Measurements from ENCODE around the gene C10orf88. TPM values are rescaled to one million over a fixed set of nuclear protein-coding genes. Genes with fewer than 3 reads are reported as not detected.

C10orf88 gene, protein sequence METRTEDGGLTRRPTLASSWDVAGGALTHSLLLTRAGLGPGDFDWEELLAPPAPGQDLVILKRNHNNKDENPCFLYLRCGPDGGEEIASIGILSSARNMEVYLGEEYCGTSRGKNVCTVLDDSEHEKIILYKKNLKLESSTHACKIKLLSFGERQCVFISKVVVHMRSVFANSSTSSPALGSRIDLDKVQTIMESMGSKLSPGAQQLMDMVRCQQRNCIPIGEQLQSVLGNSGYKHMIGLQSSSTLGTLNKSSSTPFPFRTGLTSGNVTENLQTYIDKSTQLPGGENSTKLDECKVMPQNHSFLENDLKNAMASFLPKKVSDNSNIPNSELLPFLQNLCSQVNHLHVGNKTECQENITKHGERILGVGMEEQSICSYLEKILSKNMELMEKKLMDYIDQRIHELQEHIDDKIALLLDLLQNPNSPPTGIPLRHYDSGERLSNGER
- total RNA-seq (2014; rRNA removed; shearing (Covaris generic)) = 13.5 and 14.6 TPM in 2 replicates
- 6.9 and 11.0 TPM in 2 replicates for polyA plus RNA-seq (2014; cell fraction: nucleus; rRNA removed)

DNA sequence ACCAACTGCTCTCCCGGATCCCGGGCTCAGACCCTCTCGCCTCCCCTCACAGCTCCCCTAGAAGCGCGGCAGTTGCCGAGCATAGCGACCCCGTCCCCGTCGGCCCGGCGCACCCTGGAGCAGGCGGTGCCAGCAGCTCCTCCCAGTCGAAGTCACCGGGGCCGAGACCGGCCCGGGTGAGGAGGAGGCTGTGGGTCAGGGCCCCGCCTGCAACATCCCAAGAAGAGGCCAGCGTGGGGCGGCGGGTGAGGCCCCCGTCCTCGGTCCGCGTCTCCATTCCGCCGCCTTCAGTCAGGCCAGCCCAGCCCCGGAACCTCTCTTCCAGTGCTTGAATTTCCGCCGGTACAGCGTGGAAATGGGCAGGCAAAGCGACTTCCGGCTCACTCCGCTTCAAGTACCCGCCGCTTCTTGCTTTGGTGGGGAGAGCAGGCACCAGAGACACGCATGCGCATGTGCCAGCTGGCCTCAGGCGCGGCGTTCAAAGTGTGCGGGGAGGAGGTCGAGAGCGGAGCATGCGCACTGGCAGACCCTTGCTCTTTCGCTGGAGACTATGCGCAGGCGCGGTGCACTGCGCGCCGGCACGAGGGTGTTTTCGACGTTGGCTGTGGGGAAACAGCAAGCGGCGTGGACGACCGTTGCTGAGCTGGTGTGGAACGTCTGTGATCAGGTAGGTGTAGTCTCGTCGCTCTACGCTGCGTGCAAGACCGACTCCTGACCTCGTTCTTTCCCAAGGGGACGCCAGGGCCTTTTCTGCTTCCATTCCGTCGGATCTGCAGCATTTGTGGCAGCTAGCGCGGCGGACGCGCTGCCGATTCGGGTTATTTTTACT, at the start of gene C10orf88:
C10orf88 (minus strand) TSS at position 326 of the 829 bp plus-strand sequence; CDS start at position 277, 49 bp downstream.
- peak; percentile 99 for DNase-seq (ENCODE audit: extremely low read depth, low read depth)

DNA sequence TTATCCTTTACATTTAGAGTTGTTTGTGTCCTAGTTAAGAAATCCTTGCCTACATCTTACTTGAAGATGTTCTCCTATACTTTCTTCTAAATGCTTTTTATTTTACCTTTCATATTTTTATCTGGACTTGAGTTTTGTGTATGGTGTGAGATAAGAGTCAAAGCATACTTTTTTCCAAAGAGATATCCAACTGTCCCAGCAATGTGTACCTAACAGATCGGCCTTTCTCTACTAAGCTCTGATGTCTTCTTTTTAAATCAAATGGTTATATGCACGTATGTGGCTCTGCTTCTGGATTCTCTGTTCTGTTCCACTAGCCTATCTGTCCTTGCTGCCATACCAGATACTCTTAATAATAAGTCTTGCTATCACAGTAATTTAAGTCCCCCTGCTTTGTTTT, 47.3 kb upstream of the C10orf88 start:
- DNase-seq (ENCODE audit: extremely low read depth, low read depth) = no peak

DNA sequence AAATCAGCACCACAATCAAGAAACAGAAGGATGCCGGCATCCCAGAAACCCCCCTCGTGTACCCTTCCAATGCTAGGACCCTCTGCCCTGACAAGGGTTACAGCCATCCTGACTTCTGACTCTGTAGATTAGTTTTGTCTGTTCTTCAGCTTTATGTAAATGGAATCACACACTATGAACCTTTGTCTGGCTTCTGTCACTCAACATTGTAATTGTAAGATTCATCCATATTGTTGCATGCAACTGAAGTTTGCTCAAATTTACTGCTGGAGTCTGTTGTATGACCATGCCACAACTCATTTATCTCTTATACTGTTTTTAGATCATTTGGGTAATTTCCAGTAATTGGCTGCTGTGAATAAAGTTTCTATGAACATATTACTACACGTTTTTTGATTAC, 46.1 kb upstream of the C10orf88 start:
- no peak for DNase-seq (ENCODE audit: extremely low read depth, low read depth)

DNA sequence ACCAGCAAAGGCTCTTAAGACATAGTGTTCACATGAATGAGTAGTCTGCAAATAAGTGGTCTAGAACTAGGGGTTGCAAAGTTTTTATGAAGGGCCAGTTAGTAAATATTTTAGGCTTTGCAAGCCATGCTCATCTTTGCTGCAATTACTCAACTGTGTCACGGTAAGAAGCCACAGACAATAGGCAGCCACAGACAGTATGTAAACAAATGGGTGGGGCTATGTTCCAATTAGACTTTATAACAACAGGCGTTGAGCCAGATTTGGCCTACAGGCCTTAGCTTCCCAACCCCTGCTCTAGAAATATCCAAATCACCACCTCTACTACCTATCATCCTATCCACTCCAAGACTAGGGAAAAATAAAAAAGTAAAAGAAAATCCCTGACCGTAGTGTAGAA, 45.3 kb upstream of the C10orf88 start:
- DNase-seq (ENCODE audit: extremely low read depth, low read depth) = no peak

DNA sequence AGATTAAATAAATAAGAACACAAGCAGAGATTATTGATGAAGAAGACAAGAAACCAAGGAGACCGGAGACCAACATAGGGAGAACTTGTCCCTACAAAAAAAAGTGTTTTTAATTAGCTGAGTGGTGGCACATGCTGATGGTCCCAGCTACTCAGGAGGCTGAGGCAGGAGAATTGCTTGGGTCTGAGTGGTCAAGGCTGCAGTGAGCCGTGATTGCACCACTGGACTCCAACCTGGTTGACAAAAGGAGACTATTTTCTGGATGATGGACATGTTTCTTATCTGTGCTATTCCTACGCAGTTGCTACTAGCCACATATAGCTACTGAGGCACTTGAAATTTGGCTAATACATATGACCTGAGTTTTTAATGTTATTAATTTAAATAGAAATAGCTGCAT, 44.9 kb upstream of the C10orf88 start:
- no peak for DNase-seq (ENCODE audit: extremely low read depth, low read depth)

DNA sequence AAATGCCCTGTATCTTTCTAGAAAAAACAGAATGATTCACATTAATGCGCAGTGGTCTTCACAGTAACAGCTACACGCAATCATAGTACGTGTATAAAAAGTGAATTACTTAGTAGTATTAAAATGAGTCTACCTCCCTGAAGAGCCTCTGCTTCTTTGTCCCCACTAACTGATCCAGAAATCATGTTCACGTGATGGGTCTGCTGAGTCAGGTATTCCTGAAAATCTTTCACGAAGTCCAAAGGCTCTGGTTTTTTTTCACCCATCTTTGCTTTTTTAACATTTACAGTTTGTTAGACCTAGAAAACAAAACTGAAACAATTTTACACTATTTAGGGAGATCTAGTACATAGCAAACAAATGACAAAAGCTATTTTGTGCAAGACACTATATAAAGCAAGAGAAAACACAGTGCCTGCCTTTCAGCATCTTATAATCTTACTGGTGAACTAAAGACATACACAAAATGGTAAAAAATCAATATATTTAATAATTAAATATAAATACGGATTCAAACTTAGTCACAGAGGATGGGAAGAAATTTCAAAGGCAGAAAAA, 44.4 kb upstream of the C10orf88 start:
- no peak for DNase-seq (ENCODE audit: extremely low read depth, low read depth)

DNA sequence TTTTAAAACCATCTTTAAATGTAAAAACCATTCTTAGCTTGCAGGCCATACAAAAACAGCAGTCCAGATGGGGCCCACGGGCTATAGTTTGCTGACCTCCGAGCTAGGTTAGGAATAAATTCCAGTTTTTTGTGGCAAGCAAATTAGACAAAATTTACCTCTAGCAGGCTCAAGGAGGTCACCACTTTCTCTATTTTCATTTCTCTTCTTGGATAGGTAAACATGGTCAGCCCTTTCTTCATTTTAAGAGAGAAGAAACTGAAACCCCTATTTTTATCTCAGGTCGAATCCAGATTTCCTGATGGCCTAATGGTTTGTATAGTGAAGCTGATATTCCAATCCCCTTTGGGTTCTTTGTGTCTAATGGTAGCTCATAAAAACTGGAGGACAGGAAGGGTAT, 43.8 kb upstream of the C10orf88 start:
- no peak for DNase-seq (ENCODE audit: extremely low read depth, low read depth)

DNA sequence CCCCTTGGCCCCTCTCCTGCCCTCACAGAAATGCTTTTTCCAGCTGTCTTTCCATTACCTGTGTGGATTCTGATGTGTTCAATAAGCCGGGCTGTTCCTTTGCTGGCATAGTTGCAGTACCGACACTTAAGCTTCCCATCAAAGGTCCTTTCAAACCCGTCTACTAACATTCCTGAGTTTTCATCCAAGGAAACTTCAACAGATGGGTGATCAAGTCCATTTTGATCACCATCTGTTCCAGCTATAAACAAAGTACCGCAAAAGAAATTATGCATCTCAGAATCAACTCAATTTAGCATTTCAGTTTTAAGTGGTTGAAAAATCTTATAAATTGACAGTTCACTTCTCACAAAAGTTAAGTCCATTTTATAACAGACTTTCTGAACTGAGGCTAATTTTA, 41.9 kb upstream of the C10orf88 start:
- DNase-seq (ENCODE audit: extremely low read depth, low read depth) = no peak

DNA sequence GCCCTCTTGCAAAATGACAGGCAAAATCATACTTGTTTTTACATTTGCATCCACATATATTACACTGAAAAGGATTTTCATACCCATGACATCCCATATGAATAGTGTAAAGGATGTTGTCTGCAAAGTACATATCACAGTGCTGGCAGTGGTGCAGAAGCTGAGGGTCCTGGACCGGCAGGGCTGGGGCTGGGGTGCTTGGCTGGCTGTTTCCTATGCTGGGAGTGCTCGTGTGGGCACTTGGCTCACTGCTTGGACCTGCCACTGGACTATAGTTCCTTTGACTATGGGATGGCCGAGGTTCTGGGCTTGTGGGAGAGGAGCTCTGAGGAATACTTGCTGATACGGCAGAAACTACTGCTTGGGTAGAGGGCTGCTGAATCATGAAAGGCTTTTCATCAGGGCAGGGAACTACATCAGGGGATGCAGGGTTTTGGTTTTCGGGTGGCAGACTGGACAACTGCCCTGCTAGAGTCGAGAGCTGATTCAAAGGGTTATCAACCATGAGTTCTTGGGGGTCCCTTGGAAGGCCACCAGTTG, 39.8 kb upstream of the C10orf88 start:
- DNase-seq (ENCODE audit: extremely low read depth, low read depth) = no peak

DNA sequence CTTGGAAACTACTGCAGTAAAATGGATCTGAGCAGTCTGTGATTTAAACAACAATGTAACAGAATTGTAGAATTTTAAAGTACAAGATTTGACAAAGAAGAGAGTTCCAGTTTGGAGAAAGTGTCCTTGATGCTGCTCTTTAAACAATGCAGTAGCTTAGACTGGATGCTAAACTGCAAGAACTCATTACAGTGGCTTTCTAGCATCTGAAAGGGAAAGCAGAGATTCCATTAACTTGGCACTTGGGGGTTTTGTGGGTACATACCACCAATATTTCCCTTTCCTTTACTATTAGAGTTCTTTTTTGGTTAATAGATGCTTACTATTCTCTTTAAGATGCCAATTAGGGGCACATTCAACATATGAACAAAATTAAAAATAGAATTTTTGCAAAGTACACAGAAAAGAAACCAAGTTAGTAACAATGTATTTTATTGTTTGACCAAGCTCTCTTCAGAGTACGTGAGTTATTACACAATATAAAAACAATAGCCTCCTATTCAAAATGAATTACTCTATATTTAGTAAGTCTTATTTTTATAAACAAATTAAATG, 38.1 kb upstream of the C10orf88 start:
- no peak for DNase-seq (ENCODE audit: extremely low read depth, low read depth)

DNA sequence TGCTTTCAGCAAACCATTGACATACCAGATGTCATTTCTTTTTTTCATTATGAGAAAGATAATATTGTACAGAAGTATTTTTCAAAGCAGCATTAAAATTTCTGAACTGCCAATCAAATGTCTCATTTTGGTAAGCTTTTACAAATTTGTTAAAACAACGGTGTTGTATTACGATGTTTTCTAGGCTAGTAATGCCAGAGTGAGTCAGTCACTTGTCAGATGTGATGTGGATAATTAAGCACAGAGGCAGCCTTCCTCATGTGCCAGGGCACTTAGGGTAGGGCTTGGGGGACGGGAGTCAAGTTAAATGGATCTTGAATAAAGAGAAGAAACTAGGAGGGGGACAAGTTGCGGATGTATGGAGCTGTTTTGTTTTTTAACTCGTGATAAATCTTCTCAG, 36.3 kb upstream of the C10orf88 start:
- no peak for DNase-seq (ENCODE audit: extremely low read depth, low read depth)

DNA sequence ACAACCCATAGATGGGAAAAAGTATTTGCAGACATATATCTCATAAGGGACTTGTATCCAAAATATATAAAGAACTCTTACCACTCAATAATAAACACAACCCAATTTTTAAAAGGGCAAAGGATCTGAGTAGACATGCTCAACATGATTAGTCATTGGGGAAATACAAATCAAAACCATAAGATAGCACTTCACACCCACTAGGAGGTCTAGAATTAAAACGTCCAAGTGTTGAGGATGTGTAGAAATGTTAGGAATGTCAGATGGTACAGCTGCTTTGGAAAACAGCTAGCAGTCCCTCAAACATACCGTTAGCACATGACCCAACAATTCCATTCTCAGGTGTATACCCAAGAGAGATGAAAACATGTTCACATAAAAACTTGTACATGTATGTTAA, 34.5 kb upstream of the C10orf88 start:
- DNase-seq (ENCODE audit: extremely low read depth, low read depth) = no peak

DNA sequence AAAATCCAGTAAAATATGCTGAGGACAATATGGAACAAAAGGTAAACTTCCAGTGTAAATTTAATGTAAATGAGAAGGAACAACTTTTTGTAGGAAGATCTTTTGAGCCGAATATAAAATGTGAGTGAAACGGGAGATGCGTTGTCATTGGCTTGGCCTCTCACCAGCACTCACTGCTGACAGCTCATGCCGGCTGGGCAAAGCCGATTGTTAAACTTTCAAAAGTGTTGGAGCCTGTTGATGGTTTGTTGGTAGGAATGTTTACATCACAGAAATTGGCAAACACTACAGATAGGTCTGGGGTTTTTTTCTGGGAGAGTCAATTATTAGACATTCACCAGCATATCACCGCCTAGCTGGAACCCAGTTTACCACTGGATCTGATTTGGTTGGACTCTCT, 32.3 kb upstream of the C10orf88 start:
- DNase-seq (ENCODE audit: extremely low read depth, low read depth) = no peak

DNA sequence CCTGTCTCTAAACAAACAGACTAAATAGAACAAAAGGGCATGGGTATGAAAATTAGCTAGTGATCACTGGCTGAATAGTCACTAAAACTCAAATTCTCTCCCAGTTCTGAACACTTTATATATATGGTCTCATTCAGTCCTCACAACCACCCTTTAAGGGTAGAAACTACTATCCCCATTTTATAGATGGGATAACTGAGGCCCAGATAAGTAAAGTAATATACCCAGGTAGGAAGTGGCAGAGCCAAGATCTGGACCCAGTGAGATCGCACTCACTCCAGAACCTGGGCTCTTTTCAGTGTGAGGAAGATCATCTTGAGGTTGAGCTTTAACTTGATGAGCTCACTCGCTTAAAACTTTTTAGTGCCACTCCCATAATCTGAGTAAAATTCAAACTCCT, 30.7 kb upstream of the C10orf88 start:
- no peak for DNase-seq (ENCODE audit: extremely low read depth, low read depth)

DNA sequence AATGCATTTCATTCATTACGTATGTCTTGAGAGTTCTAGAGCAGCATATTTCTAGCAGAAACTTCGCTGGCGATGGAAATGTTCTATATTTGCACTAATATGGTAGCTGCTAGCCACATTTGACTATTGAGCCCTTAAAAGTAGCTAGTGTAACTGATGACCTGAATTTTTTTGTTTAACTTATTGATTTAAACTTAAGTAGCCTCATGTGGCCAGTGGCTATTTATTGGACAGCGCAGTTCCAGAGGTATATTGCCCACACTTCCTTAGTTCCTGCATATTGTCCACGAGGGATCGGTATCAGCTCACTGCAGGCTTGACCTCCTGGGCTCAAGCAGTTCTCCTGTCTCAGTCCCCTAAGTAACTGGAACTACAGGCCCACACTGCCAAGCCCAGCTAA, 29.9 kb upstream of the C10orf88 start:
- no peak for DNase-seq (ENCODE audit: extremely low read depth, low read depth)

DNA sequence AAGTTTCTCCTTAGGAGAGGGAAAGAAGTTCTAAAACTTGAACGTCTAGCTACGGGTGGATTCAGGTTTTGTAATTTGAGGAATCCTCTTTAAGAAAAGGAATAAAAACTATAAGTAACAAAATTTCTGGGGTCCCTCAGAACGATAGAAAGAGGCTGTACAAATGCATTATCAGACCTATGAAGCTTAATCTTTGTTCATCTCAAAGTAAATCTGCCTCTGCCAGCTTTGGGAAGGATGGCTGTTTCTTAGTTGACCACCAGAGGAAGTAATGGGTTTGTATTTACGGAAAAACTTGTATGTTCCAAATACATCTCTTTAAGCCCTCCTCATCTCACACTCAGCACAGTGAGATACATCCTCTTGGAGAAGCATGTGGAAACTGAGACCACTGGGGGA, 27.0 kb upstream of the C10orf88 start:
- DNase-seq (ENCODE audit: extremely low read depth, low read depth) = peak; percentile 30

DNA sequence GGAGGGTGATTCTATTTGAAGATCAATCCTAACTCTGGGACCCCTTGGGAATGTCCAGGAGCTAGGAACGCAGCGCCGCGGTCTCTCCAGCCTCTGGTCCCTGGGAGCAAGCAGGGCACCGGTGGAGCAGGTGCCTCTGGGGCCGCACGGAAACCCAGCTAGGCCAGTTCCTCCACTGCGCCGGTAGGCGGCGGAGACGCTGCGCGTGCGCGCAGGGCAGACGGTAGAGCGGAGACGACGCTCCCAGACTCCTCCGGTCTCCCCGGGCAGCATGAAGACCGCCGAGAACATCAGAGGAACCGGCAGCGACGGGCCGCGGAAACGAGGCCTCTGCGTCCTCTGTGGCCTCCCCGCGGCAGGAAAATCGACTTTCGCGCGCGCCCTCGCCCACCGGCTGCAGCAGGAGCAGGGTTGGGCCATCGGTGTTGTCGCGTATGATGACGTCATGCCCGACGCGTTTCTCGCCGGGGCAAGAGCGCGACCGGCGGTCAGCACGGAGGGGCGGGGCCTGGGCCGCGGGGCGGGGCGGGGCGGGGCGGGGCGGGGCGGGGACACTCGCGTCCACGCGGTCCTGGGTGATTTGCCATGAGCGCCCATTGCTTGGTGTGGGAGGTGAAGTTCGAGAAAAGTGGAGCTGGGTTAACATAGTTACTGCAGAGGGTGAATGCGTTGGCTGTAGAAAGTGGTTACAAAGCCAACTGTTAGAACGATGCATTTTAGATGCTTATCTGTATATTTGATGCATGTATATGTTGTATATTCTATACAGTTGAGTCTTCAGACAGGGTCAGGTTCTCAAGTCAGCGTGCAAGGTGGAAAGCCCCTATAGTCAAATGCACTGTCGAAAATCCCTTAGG, 26.4 kb upstream of the C10orf88 start, which contains the start of gene PSTK:
PSTK (plus strand) TSS at position 193 of the 857 bp plus-strand sequence; CDS start at position 272, 79 bp downstream.
- peak; percentile 90 for DNase-seq (ENCODE audit: extremely low read depth, low read depth)

DNA sequence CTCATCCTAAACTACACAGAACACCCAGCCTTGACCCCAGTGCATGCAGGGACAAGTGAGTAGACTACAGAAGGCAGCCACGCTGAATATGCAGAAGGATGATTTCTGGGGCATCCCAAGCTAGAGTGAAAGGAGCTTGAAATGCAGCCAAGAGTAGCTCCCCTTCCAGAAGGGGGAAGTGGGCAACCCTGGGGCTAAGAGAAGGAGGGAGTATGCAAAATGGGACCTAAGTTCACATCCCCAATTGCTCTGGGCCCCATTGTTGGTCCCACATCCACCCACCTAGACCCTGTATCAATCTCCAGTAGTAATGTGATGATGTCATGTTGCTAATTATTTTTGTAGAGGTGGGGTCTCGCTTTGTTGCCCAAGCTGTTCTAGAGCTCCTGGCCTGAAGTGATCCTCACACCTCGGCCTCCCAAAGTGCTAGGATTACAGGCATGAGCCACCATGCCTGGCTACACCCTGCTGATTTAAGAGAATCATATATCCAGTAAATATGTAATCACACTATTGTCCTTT, 20.6 kb upstream of the C10orf88 start:
- DNase-seq (ENCODE audit: extremely low read depth, low read depth) = no peak

DNA sequence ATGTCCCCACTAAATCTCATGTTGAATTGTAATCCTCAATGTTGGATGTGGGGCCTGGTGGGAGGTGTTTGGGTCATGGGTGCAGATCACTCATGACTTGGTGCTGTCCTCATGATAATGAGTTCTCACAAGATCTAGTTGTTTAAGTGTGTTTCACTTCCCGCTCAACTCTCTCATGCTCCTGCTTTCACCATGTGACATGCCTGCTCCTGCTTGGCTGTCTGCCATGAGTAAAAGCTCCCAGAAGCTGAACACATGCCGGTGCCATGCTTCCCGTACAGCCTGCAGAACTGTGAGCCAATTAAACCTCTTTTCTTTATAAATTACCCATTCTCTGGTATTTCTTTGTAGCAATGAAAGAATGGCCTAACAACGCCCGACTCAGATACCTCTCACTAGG, 20.0 kb upstream of the C10orf88 start:
- no peak for DNase-seq (ENCODE audit: extremely low read depth, low read depth)
